Calu3 (cell line): ENCODE results near the gene VPS11. TPM values are rescaled to one million over a fixed set of nuclear protein-coding genes. Genes with fewer than 3 reads are reported as not detected.

ENCODE experiments used
- BruUV-seq: library from RNA; stranded (reverse); fragments of 400-500 nt; replicated peaks from 2 replicates; lab custom pipeline; 2021; lab: Mats Ljungman, UMichigan
- CTCF ChIA-PET: fragments of 300-600 bp; sonication (Branson Sonifier 250); formaldehyde crosslinking; loops from one replicate; lab custom pipeline; 2022; ENCODE audit warnings: antibody characterized with exemption; lab: Charles Lee
- DNase-seq: peaks from one replicate; pipeline ENCODE4 v3.0.0; 2022
- H3K27ac Mint-ChIP-seq: one replicate; pipeline ENCODE4 v1.8.0; 2022; ENCODE audit warnings: mixed read lengths; ENCODE audit not compliant: unreplicated experiment
- H3K27me3 Mint-ChIP-seq: one replicate; pipeline ENCODE4 v1.8.0; 2022; ENCODE audit warnings: mixed read lengths; ENCODE audit not compliant: unreplicated experiment
- H3K36me3 Mint-ChIP-seq: one replicate; pipeline ENCODE4 v1.8.0; 2022; ENCODE audit warnings: mild to moderate bottlenecking, moderate library complexity, mixed read lengths; ENCODE audit not compliant: insufficient read depth, unreplicated experiment
- H3K4me1 Mint-ChIP-seq: one replicate; pipeline ENCODE4 v1.8.0; 2022; ENCODE audit warnings: mild to moderate bottlenecking, low read depth, mixed read lengths; ENCODE audit not compliant: unreplicated experiment
- H3K4me3 Mint-ChIP-seq: one replicate; pipeline ENCODE4 v1.8.0; 2022; ENCODE audit warnings: mild to moderate bottlenecking, low read depth, moderate library complexity, mixed read lengths; ENCODE audit not compliant: unreplicated experiment
- H3K9me3 Mint-ChIP-seq: one replicate; pipeline ENCODE4 v1.8.0; 2022; ENCODE audit warnings: low read depth, mixed read lengths; ENCODE audit not compliant: unreplicated experiment
- intact Hi-C: fragments of 100-400 bp; cut with micrococcal nuclease; formaldehyde crosslinking; loops from one replicate; pipeline ENCODE4 v1.10.0; 2022; ENCODE audit not compliant: unreplicated experiment
- total RNA-seq: library from RNA; stranded (reverse); gene quantifications from 2 replicates; pipeline ENCODE4 v1.2.3, GENCODE V29; 2022
- TF ChIP-seq, protein P1 (sequence below): fragments of 200-600 bp; IDR thresholded peaks from one replicate; pipeline ENCODE4 v1.8.0; 2022; ENCODE audit warnings: antibody characterized with exemption; ENCODE audit not compliant: unreplicated experiment

VPS11 gene
- total RNA-seq, 1 experiment from 2014 or later: 15.1 TPM

DNA sequence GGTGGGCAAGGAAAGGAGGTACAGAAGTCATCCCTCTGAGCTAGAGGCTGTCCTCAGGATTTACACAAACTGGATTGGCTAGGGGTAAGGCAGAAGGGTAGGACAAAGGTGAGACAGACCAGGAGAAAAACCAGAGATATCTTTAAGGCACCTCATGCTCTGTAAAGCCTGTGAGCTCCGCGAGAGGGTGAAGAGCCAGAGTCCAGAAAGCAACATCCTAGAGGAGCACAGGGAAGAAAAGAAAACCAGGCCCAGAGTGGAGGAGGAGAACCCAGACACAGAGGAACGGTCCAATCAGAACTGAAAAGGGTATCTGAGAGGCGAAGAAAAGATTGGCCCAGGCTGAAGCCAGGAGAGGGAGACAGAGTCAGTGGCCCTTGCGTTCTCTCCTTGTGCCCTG is 42.1 kb upstream of the VPS11 start:
- no TSS peak for BruUV-seq
- Mint-ChIP-seq H3K36me3 (peaks cover 36% of the 10 kb centered on the region), H3K4me3 (no peak overlapping the region), H3K27ac (no peak overlapping the region), H3K4me1 (peaks cover 24% of the 10 kb centered on the region), H3K9me3 (no peaks in the 10 kb centered on the region), H3K27me3 (no peaks in the 10 kb centered on the region)
- DNase-seq: no peak
- intact Hi-C loops: no loop called here
- TF ChIP-seq, protein P1, sequence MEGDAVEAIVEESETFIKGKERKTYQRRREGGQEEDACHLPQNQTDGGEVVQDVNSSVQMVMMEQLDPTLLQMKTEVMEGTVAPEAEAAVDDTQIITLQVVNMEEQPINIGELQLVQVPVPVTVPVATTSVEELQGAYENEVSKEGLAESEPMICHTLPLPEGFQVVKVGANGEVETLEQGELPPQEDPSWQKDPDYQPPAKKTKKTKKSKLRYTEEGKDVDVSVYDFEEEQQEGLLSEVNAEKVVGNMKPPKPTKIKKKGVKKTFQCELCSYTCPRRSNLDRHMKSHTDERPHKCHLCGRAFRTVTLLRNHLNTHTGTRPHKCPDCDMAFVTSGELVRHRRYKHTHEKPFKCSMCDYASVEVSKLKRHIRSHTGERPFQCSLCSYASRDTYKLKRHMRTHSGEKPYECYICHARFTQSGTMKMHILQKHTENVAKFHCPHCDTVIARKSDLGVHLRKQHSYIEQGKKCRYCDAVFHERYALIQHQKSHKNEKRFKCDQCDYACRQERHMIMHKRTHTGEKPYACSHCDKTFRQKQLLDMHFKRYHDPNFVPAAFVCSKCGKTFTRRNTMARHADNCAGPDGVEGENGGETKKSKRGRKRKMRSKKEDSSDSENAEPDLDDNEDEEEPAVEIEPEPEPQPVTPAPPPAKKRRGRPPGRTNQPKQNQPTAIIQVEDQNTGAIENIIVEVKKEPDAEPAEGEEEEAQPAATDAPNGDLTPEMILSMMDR: no peak
- CTCF ChIA-PET: no interaction called here

DNA sequence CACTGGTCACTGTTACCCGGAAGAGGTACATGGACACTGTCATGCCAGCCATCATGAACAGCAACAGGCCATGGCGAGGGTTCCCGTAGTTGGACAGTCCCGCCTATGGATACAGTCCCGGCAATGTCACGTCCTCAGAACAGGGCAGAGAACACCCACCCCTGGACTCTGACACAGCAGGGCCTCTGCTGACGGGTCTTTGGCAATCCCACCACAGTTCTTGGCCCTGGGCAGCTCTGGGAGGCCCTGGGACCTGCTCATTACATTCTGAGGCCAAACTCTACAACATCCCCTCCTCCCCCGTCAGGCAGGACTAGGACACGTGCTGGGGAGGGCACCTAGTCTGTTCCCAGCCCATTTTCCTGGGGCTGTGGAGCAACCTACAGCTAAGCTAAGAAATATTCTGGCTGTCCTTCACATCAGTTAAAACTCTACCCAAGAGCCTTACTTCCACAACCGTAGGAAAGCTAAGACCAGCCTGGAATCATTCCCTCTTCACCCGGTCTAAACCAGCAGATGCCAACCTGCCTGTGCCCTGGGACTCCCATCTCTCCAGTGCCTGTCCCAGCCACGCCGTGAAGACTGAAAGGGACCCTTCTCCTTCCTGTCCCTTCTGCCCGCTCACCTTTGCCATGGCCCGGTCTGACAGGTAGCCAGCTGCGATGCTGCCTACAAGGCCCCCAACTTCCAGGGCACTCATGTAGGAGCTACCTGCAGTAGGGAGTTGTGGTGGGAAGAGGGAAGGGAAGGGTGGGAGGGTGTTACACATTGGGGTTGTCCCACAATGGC is 41.4 kb upstream of the VPS11 start:
- CTCF ChIA-PET: no interaction called here
- Mint-ChIP-seq H3K27me3 (no peaks in the 10 kb centered on the region), H3K9me3 (no peaks in the 10 kb centered on the region), H3K36me3 (peaks cover 36% of the 10 kb centered on the region), H3K4me1 (peaks cover 24% of the 10 kb centered on the region), H3K27ac (no peak overlapping the region), H3K4me3 (no peak overlapping the region)
- BruUV-seq: no TSS peak
- TF ChIP-seq, protein P1: no peak
- DNase-seq: no peak
- intact Hi-C loops: no loop called here

DNA sequence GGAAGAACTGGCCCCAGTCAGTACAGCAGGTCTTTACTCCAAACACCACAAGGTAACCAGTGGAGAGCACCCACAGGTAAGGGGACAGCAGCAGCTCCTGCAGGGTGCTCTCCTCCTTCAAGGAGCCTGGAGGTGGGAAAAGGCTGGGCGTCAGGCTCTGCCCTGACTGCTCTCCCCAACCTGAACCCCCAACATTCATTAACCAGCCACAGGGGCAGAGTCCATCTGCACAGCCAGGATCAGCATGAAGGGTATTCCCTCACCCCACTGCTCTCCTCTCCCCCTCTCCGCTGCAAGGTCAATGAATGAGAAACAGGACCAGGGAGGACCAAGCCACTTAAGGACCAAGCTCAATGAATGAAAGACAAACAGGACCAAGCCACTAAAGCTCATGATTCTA is 40.6 kb upstream of the VPS11 start:
- CTCF ChIA-PET: no interaction called here
- no peak overlapping the region for H3K4me3 Mint-ChIP-seq
- DNase-seq: no peak
- TF ChIP-seq, protein P1: no peak
- no peaks in the 10 kb centered on the region for H3K9me3 Mint-ChIP-seq
- intact Hi-C loops: no loop called here
- H3K27ac Mint-ChIP-seq: no peak overlapping the region
- no TSS peak for BruUV-seq
- H3K4me1 Mint-ChIP-seq: peaks cover 24% of the 10 kb centered on the region
- peaks cover 36% of the 10 kb centered on the region for H3K36me3 Mint-ChIP-seq
- no peaks in the 10 kb centered on the region for H3K27me3 Mint-ChIP-seq

DNA sequence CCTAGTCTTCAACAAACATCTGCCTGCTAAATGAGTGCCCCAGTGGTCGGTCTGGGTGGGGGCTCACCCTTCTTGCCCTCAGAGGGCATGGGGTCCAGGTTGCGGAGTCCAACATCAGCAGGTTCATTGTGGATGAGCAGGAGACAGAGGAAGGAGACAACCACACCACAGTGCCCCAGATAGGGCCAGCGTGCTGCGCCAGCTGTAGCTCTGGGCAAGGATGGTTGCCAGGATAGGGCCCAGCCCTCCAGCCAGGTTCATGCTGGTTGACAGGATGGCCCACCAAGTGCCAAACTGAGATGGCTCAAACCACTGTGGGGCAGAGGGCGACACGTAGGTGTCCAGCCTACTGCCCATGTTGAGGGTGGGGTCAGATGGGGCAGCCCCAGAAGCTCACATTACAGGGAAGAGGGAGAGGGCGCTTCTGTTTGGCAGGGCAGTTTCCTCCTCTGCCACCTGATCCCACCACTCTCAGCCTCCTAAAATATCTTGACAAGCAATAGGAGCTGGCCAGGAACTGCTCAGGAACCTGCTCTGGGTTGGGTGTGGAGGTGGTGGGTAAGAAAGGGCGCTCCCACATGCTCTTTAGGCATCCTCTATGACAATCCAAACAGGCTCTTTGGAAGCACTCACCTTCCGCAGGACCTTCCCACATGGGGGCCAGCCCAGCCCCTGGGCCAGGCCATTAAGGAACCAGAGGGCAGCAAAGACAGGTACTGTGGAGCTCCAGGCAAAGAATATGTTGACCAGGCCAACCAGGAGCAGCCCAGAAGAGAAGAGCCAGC is 39.9 kb upstream of the VPS11 start:
- no peak overlapping the region for H3K27ac Mint-ChIP-seq
- H3K4me3 Mint-ChIP-seq: peak overlapping the region; percentile 17
- no peaks in the 10 kb centered on the region for H3K27me3 Mint-ChIP-seq
- intact Hi-C loops: no loop called here
- no peak for DNase-seq
- no TSS peak for BruUV-seq
- H3K9me3 Mint-ChIP-seq: no peaks in the 10 kb centered on the region
- peaks cover 24% of the 10 kb centered on the region for H3K4me1 Mint-ChIP-seq
- TF ChIP-seq, protein P1: no peak
- H3K36me3 Mint-ChIP-seq: peaks cover 36% of the 10 kb centered on the region
- CTCF ChIA-PET: no interaction called here
